PC-3 (cell line): ENCODE results near the gene KAT2B.

Experiments used
- CTCF ChIP-seq: fragments of 300-600 bp; sonication (generic); conservative IDR thresholded peaks from 2 replicates; pipeline ENCODE4 v1.5.1; 2017; ENCODE audit warnings: antibody characterized with exemption, low read depth, mild to moderate bottlenecking, low read length
- EZH2phosphoT487 ChIP-seq: fragments of 300-600 bp; sonication (generic); IDR thresholded peaks from 2 replicates; pipeline ENCODE4 v1.6.1; 2018; ENCODE audit warnings: mild to moderate bottlenecking, antibody characterized with exemption, low read length, borderline replicate concordance

GRCh38 chr3:20064387-20064786, 24.1 kb downstream of the KAT2B start:
- no peak for TF ChIP-seq CTCF
- no peak for TF ChIP-seq EZH2phosphoT487
